Measurements from ENCODE around the gene TGFBR2.

- TF ChIP-seq EZH2 (IDR thresholded peaks at IDR 0.05; ENCODE audit: low read length, unreplicated experiment) (no peak), CTCF (conservative IDR thresholded peaks at IDR 0.05; ENCODE audit: low read depth, low read length) (no peak)
Observed at GRCh38 chr3:30724863-30725262, 118.5 kb downstream of the TGFBR2 start.

Measured in PC-3 (cell line).